Left kidney (tissue), 8 donors: Measurements from ENCODE around the gene UCHL5. TPM values are rescaled to one million over a fixed set of nuclear protein-coding genes. Genes with fewer than 3 reads are reported as not detected.

Experiments
- DNase-seq: peaks from one replicate; pipeline ENCODE4 v3.0.0-alpha.2; 2013
- long read RNA-seq, 8 donors: transcript quantifications; one replicate each; lab custom pipeline, GENCODE V29; 2026
- polyA plus RNA-seq: library from polyadenylated mRNA; unstranded; fragments of 120-200 nt; gene quantifications from one replicate; pipeline ENCODE4 v1.2.1, GENCODE V29; 2013; ENCODE audit not compliant: insufficient read length

The UCHL5 gene, protein sequence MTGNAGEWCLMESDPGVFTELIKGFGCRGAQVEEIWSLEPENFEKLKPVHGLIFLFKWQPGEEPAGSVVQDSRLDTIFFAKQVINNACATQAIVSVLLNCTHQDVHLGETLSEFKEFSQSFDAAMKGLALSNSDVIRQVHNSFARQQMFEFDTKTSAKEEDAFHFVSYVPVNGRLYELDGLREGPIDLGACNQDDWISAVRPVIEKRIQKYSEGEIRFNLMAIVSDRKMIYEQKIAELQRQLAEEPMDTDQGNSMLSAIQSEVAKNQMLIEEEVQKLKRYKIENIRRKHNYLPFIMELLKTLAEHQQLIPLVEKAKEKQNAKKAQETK
- 56.9 TPM for polyA plus RNA-seq
- long read RNA-seq, donor 1, full-length matches to known transcripts = 9 of 9 reads
- long read RNA-seq, donor 1, partial matches to known transcripts = 0 of 9 reads
- long read RNA-seq, donor 1, other reads (novel, unspliced or antisense) = 0 of 9 reads
- long read RNA-seq, donor 2, full-length matches to known transcripts = 7 of 34 reads
- long read RNA-seq, donor 2, partial matches to known transcripts = 21 of 34 reads
- long read RNA-seq, donor 2, other reads (novel, unspliced or antisense) = 6 of 34 reads
- long read RNA-seq, donor 3, full-length matches to known transcripts = 4 of 4 reads
- long read RNA-seq, donor 3, partial matches to known transcripts = 0 of 4 reads
- long read RNA-seq, donor 3, other reads (novel, unspliced or antisense) = 0 of 4 reads
- long read RNA-seq, donor 4, partial matches to known transcripts = 0 of 1 reads
- long read RNA-seq, donor 4, other reads (novel, unspliced or antisense) = 0 of 1 reads
- long read RNA-seq, donor 5, full-length matches to known transcripts = 13 of 13 reads
- long read RNA-seq, donor 5, partial matches to known transcripts = 0 of 13 reads
- long read RNA-seq, donor 5, other reads (novel, unspliced or antisense) = 0 of 13 reads
- long read RNA-seq, donor 6, full-length matches to known transcripts = 7 of 7 reads
- long read RNA-seq, donor 6, partial matches to known transcripts = 0 of 7 reads
- long read RNA-seq, donor 6, other reads (novel, unspliced or antisense) = 0 of 7 reads
- long read RNA-seq, donor 7, full-length matches to known transcripts = 9 of 9 reads
- long read RNA-seq, donor 7, partial matches to known transcripts = 0 of 9 reads
- long read RNA-seq, donor 7, other reads (novel, unspliced or antisense) = 0 of 9 reads
- long read RNA-seq, donor 8, partial matches to known transcripts = 27 of 29 reads
- long read RNA-seq, donor 8, other reads (novel, unspliced or antisense) = 0 of 29 reads

GRCh38 chr1:193059282-193060114 lies at the start of gene UCHL5, which contains the start of gene RO60:
UCHL5 (minus strand) TSS chr1:193059360; CDS start chr1:193059260, 100 bp downstream.
RO60 (plus strand) TSS chr1:193059612; CDS start chr1:193069055, 9,443 bp downstream.
- DNase-seq = peak; percentile 97

GRCh38 chr1:193108471-193108870 lies 49.3 kb upstream of the UCHL5 start:
- no peak for DNase-seq

GRCh38 chr1:193105821-193106177 lies 46.6 kb upstream of the UCHL5 start:
- DNase-seq = no peak

DNA sequence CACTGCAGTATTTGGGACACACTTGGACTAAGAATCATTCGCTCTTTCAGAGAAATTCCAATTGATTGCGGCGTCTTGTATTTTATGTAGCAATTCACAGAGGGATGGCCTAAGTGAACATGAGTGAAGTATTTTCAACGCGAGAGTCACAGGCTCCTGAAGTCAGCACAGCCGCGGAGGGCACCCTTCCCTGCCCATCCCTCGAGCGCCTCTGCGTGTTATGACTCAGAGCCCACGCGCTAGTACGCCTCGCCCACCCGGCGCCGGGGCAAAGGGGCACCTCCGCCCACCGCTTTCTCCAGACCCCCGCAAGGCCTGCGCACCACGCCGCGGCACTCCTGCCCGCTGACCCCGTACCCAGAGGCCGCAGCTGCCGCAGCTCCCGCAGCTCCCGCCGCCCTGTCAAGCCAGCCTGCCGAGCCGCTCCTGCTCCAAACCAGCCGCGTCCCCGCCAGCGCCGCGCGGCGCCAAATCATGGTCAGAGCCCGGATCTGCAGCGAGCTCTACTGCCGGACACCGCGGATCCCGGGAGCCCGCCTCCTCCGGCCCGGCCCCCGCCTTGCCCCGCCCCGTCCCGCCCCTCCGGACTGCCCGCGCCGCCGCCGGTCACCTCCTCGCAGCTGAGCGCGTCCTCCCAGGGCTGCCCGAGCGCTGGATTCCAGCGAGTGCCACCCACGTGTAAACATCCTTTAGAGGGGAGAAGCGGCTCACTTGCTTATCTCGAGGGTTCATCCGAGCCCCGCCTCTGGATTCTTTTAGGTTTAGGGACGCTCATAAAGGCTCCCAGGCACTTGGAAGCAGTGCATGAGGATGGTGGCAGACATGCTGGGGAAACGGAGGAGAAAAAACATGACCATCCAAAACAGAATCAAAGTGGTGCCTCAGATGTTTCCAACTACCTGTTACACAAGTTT lies 46.0 kb upstream of the UCHL5 start, which contains the start of gene GLRX2:
GLRX2 (minus strand) TSS at position 508 of the 914 bp plus-strand sequence; CDS start at position 476, 32 bp downstream.
- peak; percentile 82 for DNase-seq

GRCh38 chr1:193104502-193104906 lies 45.3 kb upstream of the UCHL5 start:
- no peak for DNase-seq

DNA sequence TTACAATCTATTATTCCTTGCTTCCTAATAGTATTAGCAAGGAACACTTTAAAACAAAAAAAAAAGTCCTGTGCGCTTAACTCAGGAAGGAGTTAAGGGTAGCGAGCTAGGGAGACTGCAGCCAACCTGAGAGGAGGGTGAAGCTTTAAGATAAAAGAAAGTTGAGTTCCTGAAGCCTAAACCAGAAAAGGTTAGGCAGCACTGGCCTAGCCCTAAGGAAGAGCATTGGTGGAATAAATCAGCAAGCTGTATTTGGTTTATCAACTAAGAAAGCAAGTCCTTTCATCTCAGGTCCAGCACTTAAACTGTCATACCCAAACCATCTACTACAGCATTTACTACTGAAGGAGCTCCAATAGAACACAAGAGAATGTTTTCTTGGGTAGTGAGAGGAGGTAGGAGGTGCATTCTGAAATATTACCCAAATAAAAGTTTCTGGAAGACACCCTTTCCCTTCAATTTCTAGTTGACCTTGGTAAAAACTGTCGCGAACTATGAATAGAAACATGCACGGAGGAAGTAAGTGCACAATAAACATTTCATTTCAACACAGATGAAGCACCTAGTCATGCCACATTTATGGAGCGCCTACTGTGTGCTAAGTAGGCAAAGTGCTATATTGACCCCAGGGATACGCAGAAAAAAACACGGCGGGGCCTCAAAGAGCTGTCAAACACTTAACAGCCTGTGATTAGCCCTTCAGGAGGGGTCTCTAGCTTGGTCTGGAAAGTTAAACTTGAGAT lies 44.8 kb upstream of the UCHL5 start:
- DNase-seq = no peak

- DNase-seq = no peak
Observed at GRCh38 chr1:193102662-193103061, 43.5 kb upstream of the UCHL5 start.

DNA sequence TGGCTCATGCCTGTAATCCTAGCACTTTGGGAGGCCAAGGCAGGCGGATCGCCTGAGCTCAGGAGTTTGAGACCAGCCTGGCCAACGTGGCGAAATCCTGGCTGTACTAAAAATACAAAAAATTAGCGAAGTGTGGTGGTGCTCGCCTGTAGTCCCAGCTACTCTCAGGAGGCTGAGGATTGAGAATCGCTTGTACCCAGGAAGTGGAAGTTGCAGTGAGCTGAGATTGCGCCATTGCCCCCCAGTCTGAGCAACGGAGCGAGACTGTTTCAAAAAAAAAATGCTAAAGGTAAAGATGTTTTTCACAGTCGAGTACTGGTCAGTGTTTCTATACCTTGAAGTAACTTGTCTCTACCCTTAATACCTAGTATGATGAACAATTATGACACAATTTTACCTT lies 35.0 kb upstream of the UCHL5 start:
- no peak for DNase-seq

- no peak for DNase-seq
Observed at GRCh38 chr1:193090865-193091264, 31.7 kb upstream of the UCHL5 start.

GRCh38 chr1:193087893-193088292 lies 28.7 kb upstream of the UCHL5 start:
- DNase-seq = no peak

GRCh38 chr1:193086342-193086741 lies 27.2 kb upstream of the UCHL5 start:
- DNase-seq = no peak

DNA sequence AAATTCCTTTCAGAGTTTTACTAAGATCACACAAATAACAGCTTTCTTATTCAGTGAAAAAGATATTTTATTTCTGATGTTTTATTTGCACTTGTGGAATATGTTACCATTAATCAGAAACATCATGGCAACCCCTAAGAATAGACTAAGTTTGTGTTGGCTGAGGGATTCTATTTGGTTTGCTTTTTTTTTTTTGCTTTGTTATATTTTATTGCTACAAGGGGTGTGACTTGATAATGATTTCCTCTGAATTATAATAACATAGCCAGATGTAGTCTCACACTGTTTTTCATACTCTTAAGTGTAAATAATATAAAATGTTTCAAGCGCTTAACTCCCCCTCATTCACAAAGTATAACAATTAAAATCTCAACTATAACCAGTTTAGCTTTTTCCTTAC lies 26.1 kb upstream of the UCHL5 start:
- DNase-seq = no peak

DNA sequence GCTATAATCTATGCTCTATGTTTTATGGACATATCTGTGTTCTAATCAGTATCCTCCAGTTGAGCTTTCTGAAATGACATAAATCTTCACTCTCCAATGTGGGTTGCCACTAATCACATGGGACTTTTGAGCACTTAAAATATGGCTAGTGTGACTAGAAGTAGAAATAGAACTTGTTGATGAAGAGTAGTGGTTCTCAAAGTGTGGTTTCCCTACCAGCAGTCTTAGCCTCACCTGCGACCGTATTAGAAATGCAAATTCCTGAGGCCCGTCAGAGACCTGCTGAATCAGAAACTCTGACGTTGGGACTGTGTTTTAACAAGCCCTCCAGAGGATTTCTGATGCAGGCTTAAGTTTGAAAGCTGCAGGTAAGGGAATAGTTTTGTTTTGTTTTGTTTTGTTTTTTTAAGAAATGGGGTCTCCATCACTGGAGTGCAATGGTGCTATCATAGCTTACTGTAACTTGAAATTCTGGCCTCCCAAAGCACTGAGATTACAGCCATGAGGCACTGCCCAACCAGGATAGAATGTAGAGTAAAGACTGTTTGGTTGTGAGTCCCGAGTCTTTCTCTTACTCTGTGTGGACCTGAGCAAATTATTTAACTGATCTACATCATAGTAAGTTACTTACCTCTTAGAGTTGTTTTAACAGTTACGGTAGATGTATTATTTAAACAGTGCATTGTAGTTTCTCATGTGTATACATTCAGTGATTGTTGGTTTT lies 24.4 kb upstream of the UCHL5 start:
- DNase-seq = no peak

DNA sequence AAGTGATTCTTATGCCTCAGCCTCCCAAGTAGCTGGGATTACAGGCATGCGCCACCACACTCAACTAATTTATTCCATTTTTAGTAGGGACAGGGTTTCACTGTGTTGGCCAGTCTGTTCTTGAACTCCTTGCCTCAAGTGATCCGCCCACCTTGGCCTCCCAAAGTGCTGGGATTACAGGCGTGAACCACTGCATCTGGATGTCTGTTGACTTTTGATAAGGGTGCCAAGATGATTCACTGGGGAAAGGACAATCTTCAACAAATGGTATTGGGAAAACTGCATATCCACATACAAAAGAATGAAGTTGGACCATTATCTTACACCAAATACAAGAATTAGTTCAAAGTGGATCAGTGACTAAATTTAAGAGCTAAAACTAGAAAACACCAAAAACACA lies 20.0 kb upstream of the UCHL5 start:
- no peak for DNase-seq

DNA sequence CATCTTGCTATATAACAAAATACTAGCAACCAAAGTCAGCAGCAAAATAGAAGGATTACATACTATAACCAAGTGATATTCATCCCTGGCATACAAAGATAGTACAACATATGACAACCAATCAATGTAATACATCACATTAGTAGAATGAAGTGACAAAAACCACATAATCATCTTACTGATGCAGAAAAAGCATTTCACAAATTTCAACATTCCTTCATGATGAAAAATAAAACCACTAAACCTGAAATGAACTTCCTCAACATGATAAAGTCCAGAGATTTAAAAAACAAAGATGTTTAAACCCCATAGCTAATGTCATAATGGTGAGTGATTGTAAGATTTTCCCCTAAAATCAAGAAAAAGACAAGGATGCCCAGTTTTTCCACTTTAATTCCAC lies 18.8 kb upstream of the UCHL5 start:
- no peak for DNase-seq

DNA sequence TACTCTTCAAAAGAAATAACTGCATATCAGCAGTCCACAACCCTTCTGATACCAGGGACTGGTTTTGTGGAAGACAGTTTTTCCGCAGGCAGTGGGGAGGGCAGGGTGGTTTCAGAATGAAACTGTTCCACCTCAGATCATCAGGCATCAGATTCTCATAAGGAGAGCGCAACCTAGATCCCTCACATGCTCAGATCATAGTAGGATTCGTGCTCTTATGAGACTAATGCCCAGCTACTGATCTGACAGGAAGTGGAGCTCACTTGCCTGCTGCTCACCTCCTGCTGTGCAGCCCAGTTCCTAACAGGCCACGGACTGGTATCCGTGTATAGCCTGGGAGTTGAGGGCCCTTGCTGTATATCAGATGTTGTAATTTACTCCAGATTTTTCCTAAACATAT lies 11.8 kb upstream of the UCHL5 start:
- DNase-seq = no peak

GRCh38 chr1:193070386-193070753 lies 11.2 kb upstream of the UCHL5 start:
- no peak for DNase-seq

DNA sequence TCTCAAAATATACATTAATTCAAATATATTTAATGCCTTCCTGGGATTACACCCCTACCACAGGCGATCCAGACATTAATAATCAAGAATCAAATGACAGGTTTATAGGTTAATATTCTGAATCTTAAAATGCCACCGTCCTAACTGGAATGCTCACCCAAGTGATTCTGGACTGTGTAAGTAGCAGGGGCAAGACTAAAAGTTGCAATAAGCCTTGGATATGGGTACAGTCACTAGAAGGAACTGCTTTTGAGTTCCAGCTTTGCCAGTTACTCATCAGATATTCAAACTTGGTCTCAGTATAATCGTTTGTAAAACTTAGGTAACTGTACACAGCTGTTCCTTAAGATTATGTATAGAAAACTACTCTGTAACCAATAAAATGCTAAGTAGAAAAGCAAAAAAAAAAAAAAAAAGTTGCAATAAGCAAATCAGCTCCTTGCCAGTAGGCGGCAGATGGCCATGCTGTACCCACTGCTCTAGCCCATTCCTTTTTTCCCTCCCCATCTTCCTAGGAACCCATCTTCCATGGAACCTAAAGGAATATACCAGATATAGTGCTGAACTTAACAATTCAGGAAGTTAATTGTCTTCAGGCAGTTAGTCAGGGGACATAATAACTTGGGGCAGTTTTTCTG lies 10.7 kb upstream of the UCHL5 start:
- DNase-seq = no peak
